ENCODE data around the gene TGM4.

TGM4 gene

DNA sequence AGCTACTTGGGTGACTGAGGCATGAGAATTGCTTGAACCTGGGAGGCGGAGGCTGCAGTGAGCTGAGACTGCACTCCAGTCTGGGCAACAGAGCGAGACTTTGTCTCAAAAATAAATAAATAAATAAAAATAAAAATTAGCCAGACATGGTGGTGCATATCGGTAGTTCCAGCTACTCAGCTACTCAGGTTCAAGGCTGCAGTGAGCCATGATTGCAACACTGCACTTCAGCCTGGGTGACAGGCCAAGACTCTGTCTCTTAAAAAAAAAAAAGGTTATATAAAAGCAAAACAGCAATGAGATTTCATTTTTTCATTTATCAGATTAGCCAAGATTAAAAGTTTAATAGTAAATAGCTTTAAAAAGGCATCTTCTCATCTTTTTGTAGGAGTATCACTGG lies 2.9 kb downstream of the TGM4 start:
- FAIRE-seq (no peak), DNase-seq (ENCODE audit: low spot score) (no peak)

DNA sequence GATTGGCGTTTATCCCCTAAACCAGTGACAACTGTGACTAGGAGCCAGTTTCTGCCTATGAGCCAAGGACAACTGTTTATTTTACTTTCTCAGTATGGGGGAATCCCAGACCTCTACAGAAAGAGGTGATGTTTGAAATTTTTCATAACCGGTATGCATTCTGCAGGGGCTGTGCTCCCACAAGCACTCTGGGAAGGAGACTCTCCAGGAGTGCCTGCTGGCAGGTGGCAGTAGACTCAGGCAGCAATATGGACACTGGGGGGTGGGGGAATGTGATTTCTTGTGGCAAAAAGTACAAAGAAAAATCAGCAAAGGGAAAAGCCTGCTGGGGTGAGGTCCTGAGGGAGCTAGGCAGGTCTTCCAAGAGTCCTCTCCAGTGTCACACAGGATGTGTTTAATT lies 5.9 kb downstream of the TGM4 start:
- DNase-seq (ENCODE audit: low spot score) (no peak), FAIRE-seq (no peak)

DNA sequence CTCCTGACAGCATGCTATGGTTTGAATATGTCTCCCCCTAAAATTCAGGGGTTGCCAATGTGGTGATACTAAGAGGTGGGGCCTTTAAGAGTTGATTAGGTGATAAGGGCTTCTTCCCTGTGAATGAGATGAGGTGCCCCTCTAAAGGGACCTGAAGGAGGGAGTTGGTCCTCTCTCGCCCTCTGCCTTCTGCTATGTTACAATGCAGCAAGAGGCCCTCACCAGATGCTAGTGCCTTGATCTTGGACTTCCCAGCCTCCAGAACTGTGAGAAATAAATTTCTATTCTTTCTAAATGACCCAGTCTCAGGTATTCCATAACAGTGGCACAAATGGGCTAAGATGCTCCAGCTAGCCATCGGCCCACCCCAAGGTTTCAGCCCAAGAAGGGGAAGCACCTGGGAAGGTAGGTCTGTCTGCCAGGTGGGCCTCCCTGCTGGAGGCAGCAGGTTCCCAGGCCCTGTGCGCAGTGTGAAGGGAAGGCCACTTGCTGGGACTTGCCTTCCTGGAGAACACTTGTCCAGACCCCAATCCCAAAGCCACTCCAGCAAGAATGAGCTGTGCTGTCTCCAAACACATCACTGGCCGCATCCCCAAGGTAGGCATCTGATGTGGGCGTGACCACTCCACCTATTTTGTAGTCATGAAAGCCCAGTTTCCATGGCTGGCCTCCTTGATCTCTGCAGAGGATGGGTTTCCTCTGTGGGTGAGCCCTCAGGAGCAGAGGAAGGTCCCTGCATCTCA lies 9.0 kb downstream of the TGM4 start:
- no peak for DNase-seq (ENCODE audit: low spot score)
- FAIRE-seq: no peak

DNA sequence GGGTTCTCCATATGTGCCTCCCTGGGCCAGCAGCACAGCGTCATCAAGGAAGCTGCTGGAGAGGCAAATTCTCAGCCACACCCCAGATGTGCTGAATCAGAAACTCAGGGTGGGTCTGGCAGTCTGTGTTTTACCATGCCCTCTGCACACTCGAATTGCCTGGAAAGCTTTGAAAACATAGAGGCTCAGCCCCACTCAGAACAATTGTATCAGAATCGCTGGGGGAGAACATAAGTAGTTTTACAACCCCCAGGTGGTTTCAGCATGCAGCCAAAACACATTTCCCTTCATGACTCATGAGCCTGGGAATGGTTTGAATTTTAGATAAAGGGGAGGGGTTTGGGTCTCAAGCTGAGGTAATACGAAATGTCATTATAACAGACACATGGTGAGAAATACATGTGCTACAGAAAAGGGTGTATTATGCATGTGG lies 9.6 kb downstream of the TGM4 start:
- DNase-seq (ENCODE audit: low spot score) (peak; percentile 92), FAIRE-seq (peak; percentile 96)

DNA sequence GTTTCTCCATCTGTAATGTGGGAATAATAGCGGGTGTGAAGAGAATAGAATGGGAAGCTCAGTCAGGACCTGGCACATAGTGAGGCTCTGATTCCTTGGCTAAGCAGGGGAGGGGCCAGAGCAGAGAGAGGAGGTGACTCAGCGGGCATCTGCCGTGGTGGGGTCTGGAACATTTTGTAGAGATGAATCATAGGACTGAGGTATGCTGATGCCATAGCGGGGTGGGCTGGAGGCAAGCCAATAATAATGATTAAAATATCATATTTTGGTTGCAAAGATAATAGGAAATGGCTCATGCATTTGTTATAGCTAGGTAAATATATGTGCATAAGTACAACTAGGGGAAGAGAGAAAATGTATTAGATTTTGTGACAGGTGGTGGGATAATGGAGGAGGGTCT lies 11.2 kb downstream of the TGM4 start:
- FAIRE-seq: peak; percentile 92

GRCh38 chr3:44886561-44886960 lies 12.2 kb downstream of the TGM4 start:
- FAIRE-seq: no peak

More for the DNA sequence above, 11.2 kb downstream of the TGM4 start:
- peak; percentile 92 for DNase-seq (ENCODE audit: low spot score)

GRCh38 chr3:44887101-44887500 lies 12.7 kb downstream of the TGM4 start:
- DNase-seq (ENCODE audit: low spot score) (no peak), FAIRE-seq (no peak)

More at GRCh38 chr3:44886561-44886960, 12.2 kb downstream of the TGM4 start:
- DNase-seq (ENCODE audit: low spot score): peak; percentile 7

DNA sequence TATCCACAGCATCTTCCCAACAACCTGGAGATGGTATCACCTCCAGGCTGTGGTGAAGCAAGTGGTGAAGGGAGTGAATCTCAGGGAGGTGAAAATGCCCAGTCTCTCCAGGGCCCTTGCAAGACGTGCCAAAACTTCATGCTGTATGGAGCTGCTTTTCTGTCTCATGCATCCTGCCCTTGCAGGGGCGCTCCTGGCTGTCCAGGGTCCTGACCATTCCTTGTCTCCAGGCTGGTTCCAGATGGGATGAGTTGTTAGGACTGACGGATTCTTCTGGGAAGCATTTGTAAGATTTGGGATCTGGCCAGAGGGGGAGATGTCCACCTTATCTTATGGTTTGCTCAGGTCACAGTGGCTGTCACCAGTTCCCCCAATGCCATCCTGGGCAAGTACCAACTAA lies 15.8 kb downstream of the TGM4 start:
- FAIRE-seq (no peak), DNase-seq (ENCODE audit: low spot score) (no peak)

DNA sequence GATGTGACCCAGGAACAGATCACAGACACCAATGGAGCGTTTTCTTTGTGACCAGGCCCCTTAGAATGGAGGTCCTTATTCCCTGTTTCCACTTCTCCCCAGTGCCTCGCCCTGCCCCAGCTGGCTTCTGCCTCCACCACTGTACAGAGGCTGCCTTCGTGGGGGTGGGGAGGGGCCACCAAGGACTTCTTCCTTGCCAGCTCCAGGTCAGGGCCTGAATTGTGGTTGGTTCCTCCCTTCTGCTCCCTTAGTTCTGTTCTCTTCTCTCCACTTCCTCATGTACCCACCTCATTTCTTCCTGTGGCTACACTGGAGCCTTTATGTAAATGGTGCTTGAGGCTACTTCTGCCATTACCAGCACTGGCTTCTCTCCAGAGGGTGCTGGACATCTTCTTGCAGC lies 16.4 kb downstream of the TGM4 start:
- FAIRE-seq (no peak), DNase-seq (ENCODE audit: low spot score) (no peak)

DNA sequence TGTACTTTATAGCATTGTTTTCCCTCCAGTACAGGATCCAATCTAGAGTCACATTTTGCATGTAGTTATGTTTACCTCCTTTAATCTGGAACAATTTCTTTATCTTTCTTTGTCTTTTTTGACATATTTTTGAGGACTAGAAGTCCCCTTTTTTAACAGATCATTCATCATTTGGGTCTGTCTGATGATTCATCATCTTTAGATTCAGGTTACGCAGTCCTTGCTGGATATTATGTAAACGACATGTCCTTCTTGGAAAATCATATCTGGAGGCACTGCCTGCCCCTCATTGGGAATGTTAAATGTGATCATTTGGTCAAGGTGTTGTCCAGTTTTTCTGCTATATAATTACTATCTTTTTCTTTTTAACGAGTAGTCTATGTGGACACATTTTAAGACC lies 18.3 kb downstream of the TGM4 start:
- no peak for DNase-seq (ENCODE audit: low spot score)
- peak; percentile 2 for FAIRE-seq

DNA sequence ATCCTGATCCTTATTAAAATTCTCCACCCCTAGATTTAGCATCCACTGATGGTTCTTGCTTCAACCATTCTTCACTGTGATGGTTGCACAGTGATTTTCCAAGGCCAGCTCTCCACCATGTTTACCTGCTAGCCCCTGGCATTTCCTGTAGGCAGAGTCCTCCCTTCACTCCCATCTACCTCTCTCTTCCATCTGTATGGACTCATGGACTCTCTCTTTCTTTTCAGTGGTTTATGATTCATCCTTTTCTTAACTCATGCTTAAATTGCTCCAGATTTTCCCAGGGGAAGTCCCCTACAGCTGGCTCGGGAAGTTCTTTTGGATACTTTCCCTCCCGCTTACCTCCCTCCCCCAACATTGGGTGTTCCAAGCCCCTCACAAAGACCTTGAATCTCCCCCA lies 18.7 kb downstream of the TGM4 start:
- DNase-seq (ENCODE audit: low spot score) (peak; percentile 84), FAIRE-seq (peak; percentile 83)

GRCh38 chr3:44894485-44894884 lies 20.1 kb downstream of the TGM4 start:
- no peak for DNase-seq (ENCODE audit: low spot score)
- FAIRE-seq: no peak

DNA sequence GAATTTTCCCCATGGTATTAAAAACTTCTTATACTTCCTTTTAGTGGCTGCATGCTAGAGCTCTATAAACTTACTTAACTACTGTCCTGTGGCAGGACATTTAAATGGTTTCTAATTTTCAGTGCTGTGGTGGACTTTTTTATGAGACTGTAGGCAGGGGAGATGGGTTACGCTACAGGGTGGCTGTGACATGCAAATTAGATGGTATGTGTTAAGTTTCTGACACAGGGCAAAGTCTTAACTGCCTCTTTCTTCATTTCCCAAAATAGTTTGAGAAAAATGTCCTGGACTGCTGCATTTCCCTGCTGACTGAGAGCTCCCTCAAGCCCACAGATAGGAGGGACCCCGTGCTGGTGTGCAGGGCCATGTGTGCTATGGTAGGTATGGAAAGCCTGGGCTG lies 22.0 kb downstream of the TGM4 start:
- FAIRE-seq (no peak), DNase-seq (ENCODE audit: low spot score) (no peak)

- no peak for FAIRE-seq
- DNase-seq (ENCODE audit: low spot score): no peak
Measured at GRCh38 chr3:44899683-44900367, 25.4 kb downstream of the TGM4 start.

DNA sequence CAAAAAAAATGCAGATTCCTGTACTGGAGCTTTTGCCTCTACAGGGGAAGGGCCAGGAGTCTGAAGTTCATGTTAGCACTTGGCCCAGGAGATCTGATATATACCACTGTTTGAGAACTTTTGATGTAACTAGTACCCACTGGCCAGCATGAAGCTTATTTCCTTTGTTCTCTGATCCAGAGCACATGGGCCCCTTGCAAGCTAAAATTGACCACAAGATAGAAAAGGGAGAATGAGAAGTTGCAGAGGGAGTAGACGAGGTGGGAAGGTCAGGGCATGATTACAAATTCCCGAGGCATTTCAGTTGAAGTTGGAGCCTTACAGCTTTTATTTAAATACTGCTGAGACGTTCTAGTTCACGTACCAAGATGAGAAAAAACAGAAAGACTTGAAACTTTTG lies 28.2 kb downstream of the TGM4 start:
- DNase-seq (ENCODE audit: low spot score) (no peak), FAIRE-seq (no peak)

- DNase-seq (ENCODE audit: low spot score) (no peak), FAIRE-seq (no peak)
Measured at GRCh38 chr3:44903314-44903713, 28.9 kb downstream of the TGM4 start.

DNA sequence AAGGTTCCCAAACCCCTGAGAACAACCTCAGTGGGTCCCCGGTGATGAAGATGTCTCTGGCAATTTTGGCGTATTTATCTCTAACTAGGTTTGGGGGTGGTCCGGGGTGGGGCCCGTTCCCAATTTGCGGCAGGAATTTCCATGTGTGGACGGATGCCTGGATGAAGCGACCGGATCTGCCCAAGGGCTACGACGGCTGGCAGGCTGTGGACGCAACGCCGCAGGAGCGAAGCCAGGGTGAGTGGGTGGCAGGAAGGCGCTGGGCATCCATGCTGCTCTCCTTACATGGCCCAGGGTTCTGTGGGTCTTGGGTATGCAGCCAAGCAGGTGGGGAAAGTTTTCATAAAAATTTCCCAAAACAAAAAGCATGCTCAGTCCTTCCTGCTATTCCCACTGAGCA lies 29.3 kb downstream of the TGM4 start:
- FAIRE-seq (no peak), DNase-seq (ENCODE audit: low spot score) (no peak)

GRCh38 chr3:44905446-44906157 lies 31.2 kb downstream of the TGM4 start:
- FAIRE-seq (no peak), DNase-seq (ENCODE audit: low spot score) (no peak)

GRCh38 chr3:44906997-44907396 lies 32.6 kb downstream of the TGM4 start:
- FAIRE-seq (no peak), DNase-seq (ENCODE audit: low spot score) (peak; percentile 36)

DNA sequence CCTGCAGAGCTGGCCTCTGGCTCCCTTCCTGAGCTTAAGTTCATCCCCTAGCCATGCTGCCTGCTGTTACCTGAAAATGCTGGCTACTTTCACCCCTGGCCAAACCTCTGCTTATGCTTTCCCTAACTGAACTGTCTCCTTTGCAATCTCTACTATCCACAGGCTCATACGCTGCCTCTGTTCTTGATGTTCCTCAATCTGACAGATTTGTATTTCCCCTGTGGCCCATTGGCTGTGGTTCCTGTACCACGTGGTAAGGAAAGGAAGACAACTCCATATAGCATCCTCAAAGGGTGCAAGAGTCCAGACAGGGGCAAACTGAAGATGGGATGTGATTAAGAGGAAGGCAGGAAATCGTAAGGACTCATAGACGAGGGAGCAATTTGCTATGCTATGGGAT lies 33.2 kb downstream of the TGM4 start:
- FAIRE-seq (no peak), DNase-seq (ENCODE audit: low spot score) (no peak)

DNA sequence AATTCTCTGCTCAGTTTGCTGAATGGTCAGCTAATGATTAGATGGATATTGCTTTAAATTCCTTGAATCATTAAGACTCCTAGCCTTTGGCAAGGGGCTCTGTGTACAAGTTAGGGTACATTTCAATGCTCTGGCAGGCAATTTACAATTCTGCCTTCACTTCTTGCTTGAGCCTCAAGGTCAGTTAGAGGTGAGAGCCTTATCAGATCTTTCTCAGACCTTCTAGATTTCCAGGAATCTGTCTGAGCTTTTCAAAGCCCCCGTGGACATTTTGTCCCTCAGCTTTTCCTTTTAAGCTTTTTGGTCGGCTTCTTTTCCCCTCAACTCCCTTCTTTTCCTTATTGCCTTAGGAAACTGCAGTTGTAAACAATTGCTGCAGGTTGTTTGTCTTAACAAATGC lies 34.7 kb downstream of the TGM4 start:
- FAIRE-seq: no peak
- DNase-seq (ENCODE audit: low spot score): no peak

DNA sequence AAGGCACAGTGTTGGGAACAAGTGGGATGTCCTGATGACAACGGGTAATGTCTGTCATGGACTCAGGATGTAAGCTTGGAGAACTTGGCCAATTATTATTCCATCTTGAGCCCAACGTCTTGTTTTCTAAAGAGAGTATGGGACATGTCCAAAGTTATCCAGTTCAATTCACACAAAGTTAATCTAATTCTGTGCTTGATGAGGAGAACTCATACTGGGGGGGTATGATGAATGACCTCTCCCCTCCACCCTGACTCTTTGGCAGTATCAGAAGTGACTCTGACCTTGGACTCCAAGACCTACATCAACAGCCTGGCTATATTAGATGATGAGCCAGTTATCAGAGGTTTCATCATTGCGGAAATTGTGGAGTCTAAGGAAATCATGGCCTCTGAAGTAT lies 36.3 kb downstream of the TGM4 start:
- no peak for FAIRE-seq

More for the DNA sequence above, 36.3 kb downstream of the TGM4 start:
- DNase-seq (ENCODE audit: low spot score): no peak

Data from RCC 7860 (cell line).